Sigmoid colon (tissue), 7 donors: ENCODE measurements around the gene ACSL1. TPM values are rescaled to one million over a fixed set of nuclear protein-coding genes. Genes with fewer than 3 reads are reported as not detected.

Experiments
- DNase-seq: peaks from one replicate; pipeline ENCODE4 v3.0.0-alpha.2; 2019
- H3K27ac ChIP-seq, 4 donors: fragments of 200-600 bp; sonication (generic); one replicate each; pipeline ENCODE4 v1.5.1; 2016 to 2019; ENCODE audit warnings: mild to moderate bottlenecking in 1 of 4
- H3K27me3 ChIP-seq, 3 donors: fragments of 200-600 bp; sonication (generic); one replicate each; pipeline ENCODE4 v1.5.1; 2019; ENCODE audit warnings: mild to moderate bottlenecking in 1 of 3
- H3K36me3 ChIP-seq, 4 donors: fragments of 200-600 bp; sonication (generic); one replicate each; pipeline ENCODE4 v1.5.1; 2016 to 2019
- H3K4me1 ChIP-seq, 4 donors: fragments of 200-600 bp; sonication (generic); one replicate each; pipeline ENCODE4 v1.5.1; 2017 to 2019
- H3K4me3 ChIP-seq, 4 donors: fragments of 200-600 bp; sonication (generic); one replicate each; pipeline ENCODE4 v1.5.1; 2017 to 2019; ENCODE audit warnings: mild to moderate bottlenecking in 2 of 4, moderate library complexity in 1 of 4
- H3K9me3 ChIP-seq, 4 donors: fragments of 200-600 bp in 3 of 4; sonication (generic) in 3 of 4; one replicate each; pipeline versions ENCODE4 v1.5.1 to v1.6.1; 2013 to 2019
- CTCF ChIP-seq, 4 experiments: fragments of 450-650 bp in 3 of 4; fragments of 200-600 bp in 1 of 4; IDR thresholded peaks; one replicate each; pipeline ENCODE4 v1.5.1; 2016 to 2019; ENCODE audit warnings: antibody characterized with exemption in 4 of 4, mild to moderate bottlenecking in 3 of 4, moderate library complexity in 2 of 4
- EP300 ChIP-seq, 4 donors: sonication (generic); formaldehyde crosslinking; IDR thresholded peaks; one replicate each; pipeline ENCODE4 v1.6.1; 2017; ENCODE audit warnings: antibody characterized with exemption in 4 of 4
- POLR2A ChIP-seq, 2 donors: fragments of 450-650 bp; IDR thresholded peaks; one replicate each; pipeline ENCODE4 v1.6.1; 2016; ENCODE audit warnings: antibody characterized with exemption in 2 of 2, mild to moderate bottlenecking in 2 of 2, moderate library complexity in 2 of 2
- POLR2AphosphoS5 ChIP-seq, 4 donors: sonication (generic); formaldehyde crosslinking; IDR thresholded peaks; one replicate each; pipeline ENCODE4 v1.6.1; 2017; ENCODE audit warnings: antibody characterized with exemption in 4 of 4
- WGBS, 2 donors: extraction: QIAGEN DNeasy Blood & Tissue Kit; methylation state at CpG; one replicate each; pipeline ENCODE4 v1.1.7; 2013; 5-methylcytosine and 5-hydroxymethylcytosine counted together
- intact Hi-C: fragments of 100-400 bp; cut with DNase I; formaldehyde crosslinking; loops from one replicate; pipeline ENCODE4 v1.15.1; 2023
- polyA plus RNA-seq, 3 donors: library from polyadenylated mRNA; stranded (reverse); fragments of 200-250 nt; gene quantifications; one replicate each; pipeline ENCODE4 v1.2.3, GENCODE V29; 2013
- total RNA-seq, 4 donors: library from RNA; depleted of rRNA; stranded (reverse); fragments of >200 nt; gene quantifications; one replicate each; pipeline ENCODE4 v1.1.0, GENCODE V29; 2016
- donor health status: healthy with polysubstance abuse.
- donor health status: Bipolar disorder and iron deficiency.
- donor health status: healthy.

Gene ACSL1
- total and polyA plus RNA-seq, 7 donors, result 31.7 to 121 (median 57.1) TPM

- Histone ChIP-seq H3K27ac (no peak overlapping the region), H3K4me1 (no peaks in the 10 kb centered on the region), H3K4me3 (no peak overlapping the region), H3K36me3 (no peaks in the 10 kb centered on the region), H3K27me3 (no peaks in the 10 kb centered on the region), H3K9me3 (no peaks in the 10 kb centered on the region)
- 58 to 76% methylated on average over 3 of the region's 3 CpGs for WGBS, 2 donors
- intact Hi-C loops, result no loop called here
- DNase-seq, result no peak
- no peak for TF ChIP-seq POLR2AphosphoS5 (IDR thresholded peaks at IDR 0.05)
- TF ChIP-seq POLR2A (IDR thresholded peaks at IDR 0.05), result no peak
- no peak for TF ChIP-seq CTCF (IDR thresholded peaks at IDR 0.05)
- TF ChIP-seq EP300 (IDR thresholded peaks at IDR 0.05), result no peak
Measured at GRCh38 chr4:184849185-184849584, 23.4 kb upstream of the ACSL1 start.

- Histone ChIP-seq H3K4me1 (no peaks in the 10 kb centered on the region), H3K27me3 (no peaks in the 10 kb centered on the region), H3K36me3 (no peaks in the 10 kb centered on the region), H3K27ac (no peak overlapping the region), H3K4me3 (no peak overlapping the region), H3K9me3 (no peaks in the 10 kb centered on the region)
- DNase-seq, result no peak
- intact Hi-C loops, result no loop called here
- 49 to 85% methylated on average over 3 of the region's 3 CpGs for WGBS, 2 donors
- TF ChIP-seq CTCF (IDR thresholded peaks at IDR 0.05), result no peak
- TF ChIP-seq POLR2AphosphoS5 (IDR thresholded peaks at IDR 0.05), result peak in 2 of 4 donors; percentile 9 to 58
- TF ChIP-seq POLR2A (IDR thresholded peaks at IDR 0.05), result no peak
- peak in 2 of 4 donors; percentile 50 to 64 for TF ChIP-seq EP300 (IDR thresholded peaks at IDR 0.05)
Measured at GRCh38 chr4:184848510-184848909, 22.7 kb upstream of the ACSL1 start.

- Histone ChIP-seq H3K27ac (no peak overlapping the region), H3K4me3 (no peak overlapping the region), H3K27me3 (no peaks in the 10 kb centered on the region), H3K4me1 (no peaks in the 10 kb centered on the region), H3K9me3 (no peaks in the 10 kb centered on the region), H3K36me3 (no peaks in the 10 kb centered on the region)
- WGBS, 2 donors, result 89 to 91% methylated on average over 3 of the region's 3 CpGs
- no peak for DNase-seq
- TF ChIP-seq POLR2AphosphoS5 (IDR thresholded peaks at IDR 0.05), result no peak
- TF ChIP-seq CTCF (IDR thresholded peaks at IDR 0.05), result no peak
- no peak for TF ChIP-seq POLR2A (IDR thresholded peaks at IDR 0.05)
- TF ChIP-seq EP300 (IDR thresholded peaks at IDR 0.05), result no peak
- intact Hi-C loops, result no loop called here
Measured at GRCh38 chr4:184846531-184846930, 20.8 kb upstream of the ACSL1 start.

GRCh38 chr4:184845367-184846021 lies 19.7 kb upstream of the ACSL1 start:
- Histone ChIP-seq H3K27ac (no peak overlapping the region), H3K9me3 (no peaks in the 10 kb centered on the region), H3K4me1 (no peaks in the 10 kb centered on the region), H3K27me3 (no peaks in the 10 kb centered on the region), H3K4me3 (no peak overlapping the region), H3K36me3 (no peaks in the 10 kb centered on the region)
- WGBS, 2 donors, result 61 to 81% methylated on average over 7 of the region's 7 CpGs
- DNase-seq, result no peak
- intact Hi-C loops, result no loop called here
- TF ChIP-seq CTCF (IDR thresholded peaks at IDR 0.05) (no peak), EP300 (IDR thresholded peaks at IDR 0.05) (no peak), POLR2AphosphoS5 (IDR thresholded peaks at IDR 0.05) (no peak), POLR2A (IDR thresholded peaks at IDR 0.05) (no peak)

GRCh38 chr4:184844742-184845141 lies 19.0 kb upstream of the ACSL1 start:
- no peak for TF ChIP-seq EP300 (IDR thresholded peaks at IDR 0.05)
- no peak for TF ChIP-seq POLR2A (IDR thresholded peaks at IDR 0.05)
- no peak for TF ChIP-seq CTCF (IDR thresholded peaks at IDR 0.05)
- no peak for TF ChIP-seq POLR2AphosphoS5 (IDR thresholded peaks at IDR 0.05)
- H3K27me3 ChIP-seq, result no peaks in the 10 kb centered on the region
- DNase-seq, result no peak
- H3K4me3 ChIP-seq, result no peak overlapping the region
- H3K36me3 ChIP-seq, result no peaks in the 10 kb centered on the region
- H3K9me3 ChIP-seq, result no peaks in the 10 kb centered on the region
- H3K27ac ChIP-seq, result no peak overlapping the region
- 86 to 90% methylated on average over 1 of the region's 1 CpG for WGBS, 2 donors
- no peaks in the 10 kb centered on the region for H3K4me1 ChIP-seq
- intact Hi-C loops, result no loop called here
